ENCODE results near the gene COL4A2. TPM values are rescaled to one million over a fixed set of nuclear protein-coding genes. Genes with fewer than 3 reads are reported as not detected.

COL4A2 gene
- total and polyA plus RNA-seq, 2 donors (not counting 1 experiment from before 2014, with no cell fraction given), result 0.17 TPM; not detected in 1

GRCh38 chr13:110424569-110425443 lies 117.7 kb downstream of the COL4A2 start:
- no peaks in the 10 kb centered on the region for H3K9me3 ChIP-seq (ENCODE audit: control extremely low read depth in 1 of 3, control insufficient read depth in 2 of 3, insufficient read depth in 1 of 3, low read length in 2 of 3)
- DNase-seq, result no peak
- no peak overlapping the region for H3K4me2 ChIP-seq (replicated peaks; ENCODE audit: low read depth, low read length, poor library complexity, severe bottlenecking)
- WGBS (ENCODE audit: insufficient coverage), result 87% methylated on average over 23 of the region's 26 CpGs
- no peak overlapping the region for H3K27ac ChIP-seq (ENCODE audit: low read length in 2 of 2)
- H3K4me3 ChIP-seq (ENCODE audit: control extremely low read depth in 1 of 5, extremely low read depth in 1 of 5, insufficient read depth in 1 of 5, low read depth in 2 of 5, low read length in 4 of 5), result no peak overlapping the region
- no peak overlapping the region for H2AFZ ChIP-seq (ENCODE audit: insufficient read depth, low read depth, low read length, poor library complexity, severe bottlenecking)
- H3K4me1 ChIP-seq (ENCODE audit: control insufficient read depth in 2 of 2, insufficient read depth in 2 of 2, low read length in 2 of 2), result no peaks in the 10 kb centered on the region
- peaks cover 0 to 29% (median 18%) of the 10 kb centered on the region in 4 experiments for H3K27me3 ChIP-seq (replicated peaks in 1 of 4; ENCODE audit: control extremely low read depth in 1 of 4, control insufficient read depth in 3 of 4, insufficient read depth in 4 of 4, low read length in 3 of 4)
- Mint-ChIP-seq H3K27me3 (peaks cover 46% of the 10 kb centered on the region), H3K27ac (no peak overlapping the region), H3K4me1 (no peaks in the 10 kb centered on the region), H3K4me3 (no peak overlapping the region), H3K9me3 (ENCODE audit: insufficient read depth) (no peaks in the 10 kb centered on the region)
- H4K20me1 ChIP-seq (ENCODE audit: control insufficient read depth, insufficient read depth, low read length, poor library complexity, severe bottlenecking), result no peaks in the 10 kb centered on the region
- no peak overlapping the region for H3K9ac ChIP-seq (ENCODE audit: low read length)
- ChIA-PET CTCF (no interaction called here), POLR2A (no interaction called here)
- no peak for ATAC-seq (ENCODE audit: low read depth)
- H3K79me2 ChIP-seq (ENCODE audit: control insufficient read depth, insufficient read depth, low read length), result no peaks in the 10 kb centered on the region
- intact Hi-C loops (cut with micrococcal nuclease), result no loop called here
- H3K36me3 ChIP-seq (replicated peaks in 1 of 2; ENCODE audit: control extremely low read depth in 1 of 2, control insufficient read depth in 1 of 2, extremely low read depth in 1 of 2, insufficient read depth in 2 of 2, low read length in 1 of 2), result no peaks in the 10 kb centered on the region
- TF ChIP-seq CTCF (IDR thresholded peaks at IDR 0.05) (no peak), EZH2 (IDR thresholded peaks at IDR 0.05; ENCODE audit: borderline replicate concordance, insufficient read depth, low read depth, low read length, poor library complexity, severe bottlenecking) (no peak)

DNA sequence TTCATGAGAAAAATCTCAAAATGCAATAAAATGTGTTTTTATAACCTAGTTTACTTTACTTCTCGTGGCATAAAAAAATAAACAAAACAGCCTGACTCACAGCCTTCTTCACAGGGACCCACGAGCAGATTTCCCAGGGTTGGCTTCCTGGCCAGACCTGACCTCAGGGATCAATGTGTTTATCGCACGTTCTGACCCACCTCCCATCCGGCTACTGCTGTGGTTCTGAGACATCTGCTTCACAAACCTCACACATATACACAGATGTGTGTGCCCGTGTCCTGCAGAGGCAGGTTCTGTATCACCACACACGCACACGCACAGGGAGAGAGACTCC lies 118.3 kb downstream of the COL4A2 start:
- WGBS (ENCODE audit: insufficient coverage), result 60% methylated on average over 6 of the region's 8 CpGs
- no peaks in the 10 kb centered on the region for H3K36me3 ChIP-seq (replicated peaks in 1 of 2; ENCODE audit: control extremely low read depth in 1 of 2, control insufficient read depth in 1 of 2, extremely low read depth in 1 of 2, insufficient read depth in 2 of 2, low read length in 1 of 2)
- no peak overlapping the region for H3K4me3 ChIP-seq (ENCODE audit: control extremely low read depth in 1 of 5, extremely low read depth in 1 of 5, insufficient read depth in 1 of 5, low read depth in 2 of 5, low read length in 4 of 5)
- H3K9me3 ChIP-seq (ENCODE audit: control extremely low read depth in 1 of 3, control insufficient read depth in 2 of 3, insufficient read depth in 1 of 3, low read length in 2 of 3), result no peaks in the 10 kb centered on the region
- H2AFZ ChIP-seq (ENCODE audit: insufficient read depth, low read depth, low read length, poor library complexity, severe bottlenecking), result no peak overlapping the region
- peaks cover 41% of the 10 kb centered on the region for H3K27me3 Mint-ChIP-seq
- no peaks in the 10 kb centered on the region for H3K4me1 ChIP-seq (ENCODE audit: control insufficient read depth in 2 of 2, insufficient read depth in 2 of 2, low read length in 2 of 2)
- DNase-seq (no peak), ATAC-seq (ENCODE audit: low read depth) (no peak)
- POLR2A ChIA-PET, result no interaction called here
- H3K27ac ChIP-seq (ENCODE audit: low read length in 2 of 2), result no peak overlapping the region
- H3K79me2 ChIP-seq (ENCODE audit: control insufficient read depth, insufficient read depth, low read length), result no peaks in the 10 kb centered on the region
- no peak overlapping the region for H3K4me3 Mint-ChIP-seq
- H3K9me3 Mint-ChIP-seq (ENCODE audit: insufficient read depth), result no peaks in the 10 kb centered on the region
- intact Hi-C loops (cut with micrococcal nuclease), result no loop called here
- H3K4me2 ChIP-seq (replicated peaks; ENCODE audit: low read depth, low read length, poor library complexity, severe bottlenecking), result no peak overlapping the region
- H3K27me3 ChIP-seq (replicated peaks in 1 of 4; ENCODE audit: control extremely low read depth in 1 of 4, control insufficient read depth in 3 of 4, insufficient read depth in 4 of 4, low read length in 3 of 4), result peaks cover 0 to 28% (median 13%) of the 10 kb centered on the region in 4 experiments
- TF ChIP-seq CTCF (IDR thresholded peaks at IDR 0.05), result no peak
- TF ChIP-seq EZH2 (IDR thresholded peaks at IDR 0.05; ENCODE audit: borderline replicate concordance, insufficient read depth, low read depth, low read length, poor library complexity, severe bottlenecking), result no peak
- H3K9ac ChIP-seq (ENCODE audit: low read length), result no peak overlapping the region
- H3K4me1 Mint-ChIP-seq, result no peaks in the 10 kb centered on the region
- no peak overlapping the region for H3K27ac Mint-ChIP-seq
- H4K20me1 ChIP-seq (ENCODE audit: control insufficient read depth, insufficient read depth, low read length, poor library complexity, severe bottlenecking), result no peaks in the 10 kb centered on the region
- CTCF ChIA-PET, result no interaction called here

Measured in B cell (primary cell).